Measurements from ENCODE around the gene HOXA5. TPM values are rescaled to one million over a fixed set of nuclear protein-coding genes. Genes with fewer than 3 reads are reported as not detected.

Gene HOXA5
- total and polyA plus RNA-seq, 11 donors: 0.07 to 2.8 (median 0.36) TPM; not detected in 7

DNA sequence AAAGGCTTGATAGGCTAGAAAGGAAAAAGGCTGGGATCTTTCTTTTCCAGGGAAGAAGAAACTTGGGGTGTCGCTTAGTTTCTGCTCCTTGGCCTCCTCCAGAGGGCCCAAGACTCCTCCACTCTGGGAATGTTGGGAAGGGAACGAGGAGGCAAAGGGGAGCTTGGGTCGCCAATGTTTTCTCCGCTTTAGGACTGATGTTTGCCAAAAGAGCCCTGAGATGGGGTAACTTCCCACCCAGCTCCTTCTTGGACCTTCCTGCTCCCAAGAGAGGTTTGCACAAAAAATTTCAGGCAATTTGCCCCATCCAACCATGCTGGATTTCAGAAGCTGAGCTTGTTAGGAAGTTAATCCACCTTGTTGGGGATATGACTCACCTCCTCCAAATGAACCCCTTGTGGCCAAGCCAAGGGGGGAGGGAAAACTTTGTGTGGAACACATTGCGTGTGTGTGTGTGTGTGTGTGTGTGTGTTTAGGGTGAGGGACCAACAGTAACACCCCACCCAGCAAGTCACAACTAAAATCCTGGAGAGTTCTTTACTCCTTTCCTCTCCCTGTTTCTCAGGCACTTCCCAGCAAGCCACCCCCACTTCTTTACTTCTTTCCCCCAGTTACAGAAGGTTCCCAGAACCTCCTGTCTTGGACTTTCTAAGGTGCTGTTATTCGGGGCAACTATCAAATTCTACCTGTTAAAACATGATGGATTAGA, 32.3 kb downstream of the HOXA5 start:
- TF ChIP-seq CTCF (IDR thresholded peaks at IDR 0.05) (no peak), POLR2A (IDR thresholded peaks at IDR 0.05) (no peak)
- Histone ChIP-seq H3K27ac (peak overlapping the region in 4 of 12 donors; percentile 20 to 93 (median 46)), H3K9me3 (no peaks in the 10 kb centered on the region), H3K4me1 (peaks cover 0 to 47% (median 5%) of the 10 kb centered on the region in 12 donors), H3K36me3 (no peaks in the 10 kb centered on the region), H3K27me3 (peaks cover 60 to 99% (median 89%) of the 10 kb centered on the region in 9 donors), H3K4me3 (no peak overlapping the region)
- ATAC-seq (no peak), DNase-seq (no peak)
- 18 to 31% (median 21%) methylated on average over 6 of the region's 6 CpGs for WGBS, 4 donors
- intact Hi-C loops (cut with DNase I): no loop called here

- Histone ChIP-seq H3K9me3 (no peaks in the 10 kb centered on the region), H3K4me1 (peaks cover 0 to 44% (median 5%) of the 10 kb centered on the region in 12 donors), H3K27ac (peak overlapping the region in 3 of 12 donors; percentile 35 to 93 (median 58)), H3K4me3 (no peak overlapping the region), H3K36me3 (no peaks in the 10 kb centered on the region), H3K27me3 (peaks cover 63 to 99% (median 89%) of the 10 kb centered on the region in 9 donors)
- no peak for TF ChIP-seq CTCF (IDR thresholded peaks at IDR 0.05)
- no peak for TF ChIP-seq POLR2A (IDR thresholded peaks at IDR 0.05)
- WGBS, 4 donors: 17 to 36% (median 23%) methylated on average over 38 to 66 of the region's 66 CpGs
- no peak for ATAC-seq
- no peak for DNase-seq
- intact Hi-C loops (cut with DNase I): no loop called here
Measured at GRCh38 chr7:27110186-27111031, 33.1 kb downstream of the HOXA5 start.

- no peaks in the 10 kb centered on the region for H3K36me3 ChIP-seq
- H3K27ac ChIP-seq: peak overlapping the region in 3 of 12 donors; percentile 81 to 93 (median 85)
- ATAC-seq (no peak), DNase-seq (no peak)
- intact Hi-C loops (cut with DNase I): no loop called here
- H3K4me3 ChIP-seq: no peak overlapping the region
- H3K4me1 ChIP-seq: peaks cover 0 to 39% (median 3%) of the 10 kb centered on the region in 12 donors
- peaks cover 64 to 100% (median 91%) of the 10 kb centered on the region in 9 donors for H3K27me3 ChIP-seq
- no peaks in the 10 kb centered on the region for H3K9me3 ChIP-seq
- TF ChIP-seq CTCF (IDR thresholded peaks at IDR 0.05): no peak
- TF ChIP-seq POLR2A (IDR thresholded peaks at IDR 0.05): no peak
- 68 to 79% (median 71%) methylated on average over 4 of the region's 4 CpGs for whole genome bisulfite sequencing, 4 donors
Measured at GRCh38 chr7:27109466-27110185, 33.9 kb downstream of the HOXA5 start.

Data from heart left ventricle (tissue), 16 donors.